NK-92 treated with Interleukin-12 subunit alpha and Interleukin-12 subunit beta, amount 100 ng/mL, for 24 hours (cell line): ENCODE data around the gene FBN1.

Experiments used
- DNase-seq: peaks from one replicate; lab custom pipeline; 2025; lab: John Stamatoyannopoulos, UW

FBN1 gene

GRCh38 chr15:48553559-48553958 is 92.0 kb downstream of the FBN1 start:
- no peak for DNase-seq

- DNase-seq, result no peak
Observed at GRCh38 chr15:48550822-48551525, 94.5 kb downstream of the FBN1 start.

- no peak for DNase-seq
Observed at GRCh38 chr15:48548455-48548854, 97.1 kb downstream of the FBN1 start.

GRCh38 chr15:48547286-48547685 is 98.2 kb downstream of the FBN1 start:
- DNase-seq, result no peak

GRCh38 chr15:48546296-48546695 is 99.2 kb downstream of the FBN1 start:
- DNase-seq, result no peak

GRCh38 chr15:48544778-48545177 is 100.7 kb downstream of the FBN1 start:
- DNase-seq, result no peak

- DNase-seq, result no peak
Observed at GRCh38 chr15:48541341-48542278, 103.9 kb downstream of the FBN1 start.

GRCh38 chr15:48540756-48541155 is 104.8 kb downstream of the FBN1 start:
- no peak for DNase-seq

GRCh38 chr15:48538941-48539340 is 106.6 kb downstream of the FBN1 start:
- no peak for DNase-seq

- no peak for DNase-seq
Observed at GRCh38 chr15:48537271-48538113, 108.0 kb downstream of the FBN1 start.

GRCh38 chr15:48536681-48537091 is 108.8 kb downstream of the FBN1 start:
- no peak for DNase-seq

GRCh38 chr15:48533982-48534381 is 111.5 kb downstream of the FBN1 start:
- no peak for DNase-seq

- DNase-seq, result no peak
Observed at GRCh38 chr15:48532946-48533345, 112.6 kb downstream of the FBN1 start.

GRCh38 chr15:48530528-48530927 is 115.0 kb downstream of the FBN1 start:
- no peak for DNase-seq

GRCh38 chr15:48528921-48529320 is 116.6 kb downstream of the FBN1 start:
- no peak for DNase-seq

GRCh38 chr15:48527517-48527916 is 118.0 kb downstream of the FBN1 start:
- DNase-seq, result no peak

- DNase-seq, result no peak
Observed at GRCh38 chr15:48522911-48523310, 122.6 kb downstream of the FBN1 start.

- DNase-seq, result no peak
Observed at GRCh38 chr15:48522123-48522522, 123.4 kb downstream of the FBN1 start.

GRCh38 chr15:48520376-48521155 is 124.9 kb downstream of the FBN1 start:
- no peak for DNase-seq

GRCh38 chr15:48516121-48516520 is 129.4 kb downstream of the FBN1 start:
- no peak for DNase-seq

- no peak for DNase-seq
Observed at GRCh38 chr15:48515500-48515899, 130.0 kb downstream of the FBN1 start.
